Suprapubic skin (tissue), 4 donors: ENCODE measurements around the gene IGFN1. TPM values are rescaled to one million over a fixed set of nuclear protein-coding genes. Genes with fewer than 3 reads are reported as not detected.

Experiments used
- DNase-seq, 2 donors: peaks; one replicate each; pipeline ENCODE4 v3.0.0-alpha.2; 2019; ENCODE audit warnings: low spot score in 2 of 2
- H3K27ac ChIP-seq: fragments of 200-600 bp; sonication (generic); one replicate; pipeline ENCODE4 v1.5.1; 2019
- H3K27me3 ChIP-seq: fragments of 200-600 bp; sonication (generic); one replicate; pipeline ENCODE4 v1.5.1; 2019
- H3K36me3 ChIP-seq: fragments of 200-600 bp; sonication (generic); one replicate; pipeline ENCODE4 v1.5.1; 2019
- H3K4me1 ChIP-seq: fragments of 200-600 bp; sonication (generic); one replicate; pipeline ENCODE4 v1.5.1; 2019
- H3K4me3 ChIP-seq: fragments of 200-600 bp; sonication (generic); one replicate; pipeline ENCODE4 v1.5.1; 2019; ENCODE audit warnings: mild to moderate bottlenecking
- H3K9me3 ChIP-seq: fragments of 200-600 bp; sonication (generic); one replicate; pipeline ENCODE4 v1.5.1; 2019
- EP300 ChIP-seq: sonication (generic); formaldehyde crosslinking; IDR thresholded peaks from one replicate; pipeline ENCODE4 v1.6.1; 2017; ENCODE audit warnings: antibody characterized with exemption
- POLR2A ChIP-seq, 2 donors: fragments of 450-650 bp; IDR thresholded peaks; one replicate each; pipeline ENCODE4 v1.6.1; 2017; ENCODE audit warnings: antibody characterized with exemption in 2 of 2, mild to moderate bottlenecking in 2 of 2, moderate library complexity in 2 of 2
- POLR2AphosphoS5 ChIP-seq, 3 donors: sonication (generic); formaldehyde crosslinking; IDR thresholded peaks; one replicate each; pipeline ENCODE4 v1.6.1; 2017; ENCODE audit warnings: antibody characterized with exemption in 3 of 3
- WGBS: methylation state at CpG from one replicate; pipeline ENCODE4 v1.1.5; 2018; 5-methylcytosine and 5-hydroxymethylcytosine counted together
- total RNA-seq, 4 donors: library from RNA; depleted of rRNA; stranded (reverse); fragments of >200 nt; gene quantifications; one replicate each; pipeline ENCODE4 v1.1.0, GENCODE V29; 2016
- TF ChIP-seq, protein P1 (sequence below), 2 donors: fragments of 200-600 bp in 1 of 2; fragments of 450-650 bp in 1 of 2; sonication (generic) in 1 of 2; IDR thresholded peaks; one replicate each; pipeline ENCODE4 v1.5.1; 2016 to 2019; ENCODE audit warnings: antibody characterized with exemption in 2 of 2, mild to moderate bottlenecking in 1 of 2, moderate library complexity in 1 of 2

IGFN1 gene
- total RNA-seq, 4 donors from 2014 or later = 0.13 to 0.57 TPM; not detected in 2

DNA sequence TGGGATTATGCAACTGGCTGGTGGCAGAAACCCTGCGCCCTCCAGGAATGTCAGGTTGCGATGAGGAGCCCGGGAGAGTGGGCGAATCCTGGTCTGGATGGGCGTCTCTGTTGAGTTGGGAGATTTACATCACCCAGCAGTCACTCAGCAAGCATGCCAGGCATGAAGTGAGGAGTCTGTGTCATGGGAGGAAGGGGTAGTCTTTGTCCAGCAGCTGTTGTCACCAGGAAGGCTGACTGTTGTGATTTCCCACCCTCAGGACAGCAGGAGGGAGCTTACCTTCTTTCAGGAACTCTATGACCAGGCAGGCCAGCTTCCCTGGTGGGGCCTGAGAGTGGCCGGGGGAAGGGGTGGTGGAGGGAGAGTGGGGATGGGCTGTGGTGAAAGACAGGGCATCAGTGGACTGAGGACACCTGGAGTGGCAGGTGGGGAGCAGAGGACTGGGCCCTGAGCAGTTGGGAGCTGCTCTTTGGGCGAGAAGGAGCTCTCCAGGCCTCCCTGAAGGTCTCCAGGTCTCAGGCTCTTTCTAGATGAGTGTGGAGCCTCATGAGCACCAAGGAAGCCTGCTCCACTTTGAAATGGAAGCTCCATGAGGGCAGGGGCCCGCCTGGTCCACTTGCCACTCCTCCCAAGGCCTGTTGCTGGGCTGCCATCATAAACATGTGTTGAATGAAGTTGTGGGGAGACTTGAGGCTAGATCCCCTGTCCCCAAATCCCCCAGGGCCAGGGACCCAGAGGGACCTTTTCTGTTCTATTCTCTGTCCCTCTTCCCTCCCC is 71.3 kb downstream of the IGFN1 start:
- H3K27me3 ChIP-seq = peaks cover 9% of the 10 kb centered on the region
- 87% methylated on average over 7 of the region's 8 CpGs for WGBS
- H3K27ac ChIP-seq = no peak overlapping the region
- H3K4me1 ChIP-seq = peaks cover 37% of the 10 kb centered on the region
- no peaks in the 10 kb centered on the region for H3K36me3 ChIP-seq
- peak in 1 of 2 donors; percentile 68 for DNase-seq
- no peaks in the 10 kb centered on the region for H3K9me3 ChIP-seq
- H3K4me3 ChIP-seq = no peak overlapping the region
- TF ChIP-seq POLR2AphosphoS5 (IDR thresholded peaks at IDR 0.05) (no peak), POLR2A (IDR thresholded peaks at IDR 0.05) (no peak), EP300 (no peak)
- TF ChIP-seq, protein P1, sequence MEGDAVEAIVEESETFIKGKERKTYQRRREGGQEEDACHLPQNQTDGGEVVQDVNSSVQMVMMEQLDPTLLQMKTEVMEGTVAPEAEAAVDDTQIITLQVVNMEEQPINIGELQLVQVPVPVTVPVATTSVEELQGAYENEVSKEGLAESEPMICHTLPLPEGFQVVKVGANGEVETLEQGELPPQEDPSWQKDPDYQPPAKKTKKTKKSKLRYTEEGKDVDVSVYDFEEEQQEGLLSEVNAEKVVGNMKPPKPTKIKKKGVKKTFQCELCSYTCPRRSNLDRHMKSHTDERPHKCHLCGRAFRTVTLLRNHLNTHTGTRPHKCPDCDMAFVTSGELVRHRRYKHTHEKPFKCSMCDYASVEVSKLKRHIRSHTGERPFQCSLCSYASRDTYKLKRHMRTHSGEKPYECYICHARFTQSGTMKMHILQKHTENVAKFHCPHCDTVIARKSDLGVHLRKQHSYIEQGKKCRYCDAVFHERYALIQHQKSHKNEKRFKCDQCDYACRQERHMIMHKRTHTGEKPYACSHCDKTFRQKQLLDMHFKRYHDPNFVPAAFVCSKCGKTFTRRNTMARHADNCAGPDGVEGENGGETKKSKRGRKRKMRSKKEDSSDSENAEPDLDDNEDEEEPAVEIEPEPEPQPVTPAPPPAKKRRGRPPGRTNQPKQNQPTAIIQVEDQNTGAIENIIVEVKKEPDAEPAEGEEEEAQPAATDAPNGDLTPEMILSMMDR (IDR thresholded peaks at IDR 0.05) = no peak

DNA sequence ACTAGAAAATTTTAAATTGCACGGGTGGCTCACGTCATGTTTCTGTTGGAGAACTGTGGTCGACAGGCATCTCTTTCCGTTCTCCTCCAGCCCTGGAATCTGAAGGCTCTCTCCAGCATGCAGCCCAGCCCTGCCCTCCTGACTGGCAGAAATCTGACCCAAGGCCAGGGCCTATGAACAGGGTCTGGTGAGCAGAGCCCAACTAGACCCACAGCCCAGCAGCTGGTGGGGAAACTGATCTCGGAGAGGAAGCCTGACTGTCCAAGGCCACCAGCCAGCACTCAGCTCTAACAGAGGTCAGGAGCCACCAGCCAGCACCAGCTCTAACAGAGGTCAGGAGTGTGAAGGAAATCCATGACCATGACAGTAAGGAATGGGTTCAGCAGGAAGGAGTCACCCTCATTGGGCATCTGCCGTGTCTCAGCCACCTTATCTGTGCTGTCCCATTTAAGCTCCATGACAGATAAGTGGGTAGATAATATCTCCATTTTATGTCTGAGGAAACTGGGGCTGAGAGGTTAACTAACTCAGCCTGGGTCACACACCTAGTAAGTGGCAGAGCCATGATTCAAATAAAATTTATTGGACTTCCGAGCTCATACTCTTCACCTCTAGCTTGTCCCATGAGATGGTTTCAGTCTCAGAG is 72.5 kb downstream of the IGFN1 start:
- H3K27me3 ChIP-seq = peaks cover 9% of the 10 kb centered on the region
- H3K4me3 ChIP-seq = no peak overlapping the region
- TF ChIP-seq, protein P1 (IDR thresholded peaks at IDR 0.05) = no peak
- TF ChIP-seq POLR2A (IDR thresholded peaks at IDR 0.05) (no peak), EP300 (no peak), POLR2AphosphoS5 (IDR thresholded peaks at IDR 0.05) (no peak)
- no peak overlapping the region for H3K27ac ChIP-seq
- peaks cover 48% of the 10 kb centered on the region for H3K4me1 ChIP-seq
- no peaks in the 10 kb centered on the region for H3K36me3 ChIP-seq
- peak in 1 of 2 donors; percentile 47 for DNase-seq
- WGBS = 89% methylated on average over 7 of the region's 7 CpGs
- H3K9me3 ChIP-seq = no peaks in the 10 kb centered on the region

DNA sequence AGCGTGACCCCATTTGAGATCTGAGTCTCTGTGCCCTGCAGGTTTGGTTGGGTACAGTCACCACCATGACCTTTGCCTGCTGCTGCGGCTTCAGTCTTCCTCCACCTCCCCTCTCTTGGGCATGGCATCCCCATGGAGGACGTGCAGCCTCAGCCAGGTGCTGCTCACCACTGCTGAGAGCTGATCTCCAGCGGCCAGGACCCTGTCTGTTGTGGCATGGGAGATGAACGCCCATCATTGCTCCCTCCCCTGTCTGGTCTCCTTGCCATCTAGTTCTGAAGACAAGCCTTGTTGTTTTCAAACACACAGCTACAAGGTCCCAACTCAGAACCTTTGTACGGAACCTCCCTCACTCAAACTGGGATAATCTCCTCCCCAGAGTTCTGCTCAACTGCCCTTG is 73.4 kb downstream of the IGFN1 start:
- no peak overlapping the region for H3K4me3 ChIP-seq
- no peak for TF ChIP-seq EP300
- no peak for TF ChIP-seq POLR2AphosphoS5 (IDR thresholded peaks at IDR 0.05)
- TF ChIP-seq, protein P1 (IDR thresholded peaks at IDR 0.05) = no peak
- no peak for TF ChIP-seq POLR2A (IDR thresholded peaks at IDR 0.05)
- no peak overlapping the region for H3K27ac ChIP-seq
- peaks cover 9% of the 10 kb centered on the region for H3K27me3 ChIP-seq
- WGBS = 82% methylated on average over 6 of the region's 6 CpGs
- H3K9me3 ChIP-seq = no peaks in the 10 kb centered on the region
- H3K36me3 ChIP-seq = no peaks in the 10 kb centered on the region
- peak; percentile 44 to 59 for DNase-seq
- H3K4me1 ChIP-seq = peaks cover 57% of the 10 kb centered on the region

DNA sequence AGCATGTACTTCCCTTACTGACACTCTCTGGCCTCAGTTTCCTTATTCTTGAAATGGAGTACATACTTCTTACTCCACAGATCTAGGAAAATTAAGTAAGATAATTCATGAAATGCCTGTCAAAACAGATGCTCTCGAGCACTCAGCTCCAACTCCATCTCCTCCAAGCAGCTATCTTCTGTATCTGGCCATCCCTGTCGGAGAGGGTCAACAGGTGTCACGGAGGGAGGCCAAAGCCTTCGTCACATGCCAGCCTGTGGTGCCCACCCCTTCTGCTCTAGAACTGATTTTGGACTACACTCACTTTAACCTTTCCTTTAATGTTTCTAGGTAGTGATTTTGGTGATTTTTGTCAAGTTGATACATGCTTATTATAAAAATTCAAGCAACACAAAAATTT is 73.9 kb downstream of the IGFN1 start:
- TF ChIP-seq POLR2A (IDR thresholded peaks at IDR 0.05) (no peak), EP300 (no peak), POLR2AphosphoS5 (IDR thresholded peaks at IDR 0.05) (no peak)
- TF ChIP-seq, protein P1 (IDR thresholded peaks at IDR 0.05) = no peak
- DNase-seq = peak in 1 of 2 donors; percentile 50
- Histone ChIP-seq H3K4me3 (no peak overlapping the region), H3K27ac (no peak overlapping the region), H3K4me1 (peaks cover 57% of the 10 kb centered on the region), H3K36me3 (no peaks in the 10 kb centered on the region), H3K27me3 (peaks cover 9% of the 10 kb centered on the region), H3K9me3 (no peaks in the 10 kb centered on the region)
- 98% methylated on average over 4 of the region's 4 CpGs for WGBS

DNA sequence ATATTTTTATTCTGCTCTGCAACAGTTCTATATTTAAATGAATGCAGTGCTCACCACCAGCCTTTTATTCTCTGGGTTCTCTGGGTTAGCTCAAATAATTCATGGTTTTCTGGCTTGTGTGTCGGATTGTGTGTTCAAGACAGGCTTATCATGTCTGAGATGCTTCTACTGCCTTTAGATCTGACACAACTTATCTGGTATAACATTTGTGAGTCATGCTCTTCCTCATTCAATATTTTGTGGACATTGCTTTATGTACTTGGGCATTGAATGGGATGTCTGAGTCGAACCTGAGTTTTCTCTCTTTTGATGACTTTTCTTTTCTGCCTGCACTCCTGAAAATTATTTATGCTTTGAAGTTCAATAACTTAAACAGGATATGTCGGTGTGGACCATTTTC is 75.1 kb downstream of the IGFN1 start:
- Histone ChIP-seq H3K36me3 (no peaks in the 10 kb centered on the region), H3K27me3 (peaks cover 4% of the 10 kb centered on the region), H3K4me1 (peaks cover 52% of the 10 kb centered on the region), H3K4me3 (no peak overlapping the region), H3K9me3 (no peaks in the 10 kb centered on the region), H3K27ac (peak overlapping the region; percentile 78)
- WGBS = 80% methylated on average over 3 of the region's 3 CpGs
- DNase-seq = no peak
- TF ChIP-seq POLR2A (IDR thresholded peaks at IDR 0.05) (no peak), POLR2AphosphoS5 (IDR thresholded peaks at IDR 0.05) (no peak), EP300 (no peak)
- TF ChIP-seq, protein P1 (IDR thresholded peaks at IDR 0.05) = no peak
